ENCODE results near the gene SNTG2.

The SNTG2 gene

GRCh38 chr2:953408-953807 lies 2.8 kb downstream of the SNTG2 start:
- no peak for DNase-seq (ENCODE audit: low read depth in 2 of 2)

DNA sequence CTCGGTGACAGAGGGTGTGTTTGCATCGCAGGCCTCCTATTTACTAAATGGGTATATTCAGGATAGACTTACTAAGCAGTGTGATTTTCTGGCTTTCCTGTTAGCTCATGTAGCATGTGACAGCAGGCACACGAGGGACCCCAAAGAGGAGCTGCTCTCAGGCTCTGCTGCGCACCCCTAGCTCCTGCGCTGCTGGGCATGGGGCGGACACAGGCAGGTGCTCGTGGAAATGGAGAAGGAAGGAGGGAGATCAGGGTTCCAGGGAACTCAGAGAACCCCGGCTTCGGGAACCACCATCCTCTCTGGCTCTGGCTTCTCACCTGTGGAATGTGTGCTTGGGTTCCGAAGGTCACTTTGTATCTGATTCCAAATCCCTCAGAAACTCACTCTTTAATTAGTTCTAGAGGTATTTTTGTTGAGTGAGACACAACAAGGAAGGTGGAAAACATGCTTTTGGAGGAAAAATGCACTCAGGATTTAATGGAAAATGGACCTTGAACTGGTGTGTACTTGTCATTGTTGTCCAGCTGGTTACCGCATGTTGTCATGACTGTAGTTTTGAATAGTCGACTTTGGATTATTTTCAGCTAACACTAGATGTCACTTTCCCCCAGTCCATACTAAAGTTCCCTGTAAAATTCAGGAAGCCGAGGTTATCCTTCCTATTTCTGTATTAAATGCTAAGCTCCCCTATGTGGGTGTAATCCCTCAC lies 3.5 kb downstream of the SNTG2 start:
- no peak for DNase-seq (ENCODE audit: low read depth in 2 of 2)

DNA sequence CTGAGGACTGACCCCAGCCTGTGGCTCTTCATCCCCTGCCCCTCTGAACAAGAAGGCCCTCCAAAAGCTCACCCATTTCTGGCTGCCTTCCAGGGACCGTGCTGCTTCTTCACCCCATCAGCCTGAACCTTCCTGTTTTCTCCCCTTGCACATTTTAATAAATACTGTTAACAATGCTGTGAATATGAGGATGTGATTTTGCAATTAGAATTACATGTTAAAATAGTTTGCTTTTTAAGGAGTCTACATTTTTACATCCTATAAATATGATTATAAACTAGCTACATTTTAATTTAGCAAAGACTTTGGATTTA lies 4.0 kb downstream of the SNTG2 start:
- no peak for DNase-seq (ENCODE audit: low read depth in 2 of 2)

DNA sequence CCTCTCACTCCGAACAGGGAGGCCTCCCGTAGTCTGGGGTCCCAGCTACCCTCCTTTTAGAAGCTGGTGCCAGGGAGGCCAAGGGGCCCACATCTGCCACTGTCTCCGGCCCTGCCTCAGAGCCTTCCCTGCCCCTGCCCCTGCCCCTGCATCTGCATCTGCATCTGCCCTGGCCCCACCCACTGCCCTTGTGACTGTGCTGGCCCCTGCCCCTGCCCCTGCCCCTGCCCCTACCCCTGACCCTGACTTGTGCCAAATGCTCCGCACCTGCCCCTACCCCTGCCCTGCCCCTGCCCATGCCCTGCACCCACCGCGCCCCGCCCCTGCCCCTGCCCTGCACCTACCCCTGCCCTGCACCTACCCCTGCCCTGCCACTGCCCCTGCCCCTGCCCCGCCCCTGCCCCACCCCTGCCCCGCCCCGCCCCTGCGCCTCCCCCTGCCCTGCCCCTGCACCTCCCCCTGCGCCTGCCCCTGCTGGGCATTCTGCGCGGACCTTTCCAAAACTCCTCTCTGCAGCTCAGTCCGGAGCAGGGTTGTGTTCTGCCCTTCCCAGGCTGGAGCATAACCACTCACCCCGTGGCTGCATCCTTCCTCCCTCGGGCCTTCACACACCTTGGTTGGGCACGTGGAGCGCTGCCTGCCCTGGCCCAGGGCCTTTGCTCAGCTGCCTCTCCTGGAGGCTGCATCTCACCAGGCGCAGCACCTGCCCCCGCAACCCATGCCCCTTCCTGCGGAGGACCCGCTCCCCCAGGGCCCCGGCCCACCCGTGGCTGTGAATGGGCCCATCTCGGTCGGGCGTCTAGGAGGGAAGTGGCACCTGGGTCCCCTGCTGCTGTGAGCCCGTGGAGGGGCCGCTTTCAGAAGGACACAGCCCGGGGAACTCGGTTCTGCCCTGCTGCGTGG lies 5.4 kb downstream of the SNTG2 start:
- no peak for DNase-seq (ENCODE audit: low read depth in 2 of 2)

GRCh38 chr2:959457-959856 lies 8.8 kb downstream of the SNTG2 start:
- DNase-seq (ENCODE audit: low read depth in 2 of 2): no peak

- no peak for DNase-seq (ENCODE audit: low read depth in 2 of 2)
These were observed 9.6 kb downstream of the SNTG2 start for GRCh38 chr2:960061-960736.

GRCh38 chr2:961786-962185 lies 11.1 kb downstream of the SNTG2 start:
- DNase-seq (ENCODE audit: low read depth in 2 of 2): no peak

GRCh38 chr2:963876-964275 lies 13.2 kb downstream of the SNTG2 start:
- DNase-seq (ENCODE audit: low read depth in 2 of 2): no peak

DNA sequence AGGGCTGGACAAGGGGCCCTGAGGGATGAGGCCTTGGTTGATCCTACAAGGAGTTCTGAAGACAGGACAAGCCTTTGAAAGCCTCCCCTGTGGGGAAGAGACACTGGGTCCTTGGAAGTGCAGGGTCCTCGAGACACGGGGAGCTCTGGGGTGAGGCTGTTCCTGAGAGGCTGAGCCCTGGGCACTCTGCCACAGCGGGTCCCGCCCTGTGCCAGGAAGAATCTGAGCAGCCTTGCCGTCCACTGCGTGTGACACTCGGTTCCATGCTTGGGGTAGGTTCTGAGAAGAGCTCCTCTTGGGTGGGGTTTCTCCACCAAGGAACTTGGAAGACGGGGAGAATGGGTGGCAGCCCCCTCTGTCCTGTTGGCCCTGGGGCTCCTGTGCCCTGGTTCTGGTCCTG lies 13.9 kb downstream of the SNTG2 start:
- DNase-seq (ENCODE audit: low read depth in 2 of 2): no peak

DNA sequence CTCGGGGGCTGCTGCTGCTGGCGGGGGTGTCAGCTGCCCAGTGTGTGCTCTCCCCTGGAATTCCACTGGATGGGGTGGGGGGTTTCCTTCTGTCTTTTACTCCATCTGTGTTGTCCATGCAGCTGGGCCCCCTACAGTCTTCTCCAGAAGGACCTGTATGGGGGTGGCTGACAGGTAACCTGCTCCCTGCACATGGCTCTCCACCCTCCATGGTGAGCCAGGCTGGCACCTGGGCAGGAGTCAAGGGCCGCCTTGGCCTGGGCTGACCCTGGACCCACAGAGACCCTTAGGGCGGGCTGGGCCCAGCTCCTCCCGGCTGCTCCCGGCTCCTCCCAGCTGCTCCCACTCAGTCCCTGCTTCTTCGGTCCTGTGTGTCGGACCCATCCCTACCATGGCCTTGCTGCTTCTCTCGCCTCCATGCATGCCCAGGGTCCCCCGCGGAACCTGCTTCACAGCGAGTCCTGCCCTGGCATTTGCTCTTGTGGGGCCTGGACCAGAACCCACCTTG lies 15.0 kb downstream of the SNTG2 start:
- DNase-seq (ENCODE audit: low read depth in 2 of 2): no peak

GRCh38 chr2:973129-973528 lies 22.5 kb downstream of the SNTG2 start:
- DNase-seq (ENCODE audit: low read depth in 2 of 2): no peak

DNA sequence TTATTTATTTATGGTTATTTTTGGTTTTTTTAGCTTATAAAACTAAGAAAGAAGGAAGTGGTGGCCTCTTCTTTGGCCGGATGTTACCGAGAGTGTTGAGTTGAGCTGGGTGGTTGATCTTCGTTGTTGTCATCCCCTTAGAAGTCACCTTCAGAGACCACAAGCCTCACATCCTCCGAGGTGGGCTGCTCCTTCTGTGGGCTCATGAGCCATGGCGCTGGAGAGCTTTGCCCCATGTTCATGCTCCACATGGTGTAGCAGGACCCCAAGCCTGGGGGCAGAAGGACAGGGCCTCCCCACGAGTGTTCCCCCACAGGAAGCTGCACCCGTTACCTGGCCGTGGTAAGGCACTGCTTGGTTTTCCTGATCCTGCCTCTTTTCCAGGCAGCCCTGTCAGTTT lies 23.4 kb downstream of the SNTG2 start:
- no peak for DNase-seq (ENCODE audit: low read depth in 2 of 2)

GRCh38 chr2:974502-974901 lies 23.9 kb downstream of the SNTG2 start:
- DNase-seq (ENCODE audit: low read depth in 2 of 2): no peak

GRCh38 chr2:975095-975494 lies 24.4 kb downstream of the SNTG2 start:
- DNase-seq (ENCODE audit: low read depth in 2 of 2): no peak

GRCh38 chr2:979069-979928 lies 28.6 kb downstream of the SNTG2 start:
- no peak for DNase-seq (ENCODE audit: low read depth in 2 of 2)

GRCh38 chr2:980176-980575 lies 29.5 kb downstream of the SNTG2 start:
- no peak for DNase-seq (ENCODE audit: low read depth in 2 of 2)

GRCh38 chr2:981258-981657 lies 30.6 kb downstream of the SNTG2 start:
- DNase-seq (ENCODE audit: low read depth in 2 of 2): no peak

DNA sequence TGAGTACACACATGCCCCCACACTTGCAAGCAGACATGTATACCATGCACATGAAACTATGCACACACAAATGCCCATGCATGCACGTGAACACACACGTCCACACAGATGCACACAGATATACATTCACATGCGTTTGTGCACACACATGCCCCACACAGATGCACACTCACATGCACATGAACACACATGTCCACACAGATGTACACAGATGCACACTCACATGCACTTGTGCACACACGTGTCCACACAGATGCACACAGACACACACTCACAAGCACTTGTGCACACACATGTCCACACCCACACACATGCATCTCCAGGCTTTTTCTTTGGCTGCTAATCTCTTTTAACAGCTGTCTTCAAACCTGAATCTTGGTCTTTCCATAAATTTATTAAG lies 31.1 kb downstream of the SNTG2 start:
- DNase-seq (ENCODE audit: low read depth in 2 of 2): no peak

- no peak for DNase-seq (ENCODE audit: low read depth in 2 of 2)
These were observed 34.8 kb downstream of the SNTG2 start for GRCh38 chr2:985317-985898.

GRCh38 chr2:987789-988188 lies 37.1 kb downstream of the SNTG2 start:
- DNase-seq (ENCODE audit: low read depth in 2 of 2): no peak

GRCh38 chr2:989781-990467 lies 39.3 kb downstream of the SNTG2 start:
- DNase-seq (ENCODE audit: low read depth in 2 of 2): no peak
